OCI-LY1 (cell line): ENCODE data around the gene PYGB.

ENCODE experiments used
- H2AFZ ChIP-seq: fragments of 200-600 bp; sonication (generic), shearing (Covaris generic); 2 replicates; pipeline ENCODE4 v1.6.0; 2014; ENCODE audit warnings: antibody characterized with exemption, mild to moderate bottlenecking, low read length
- H3F3A ChIP-seq: fragments of 200-600 bp; sonication (generic), shearing (Covaris generic); 2 replicates; pipeline ENCODE4 v1.6.0; 2014; ENCODE audit warnings: mild to moderate bottlenecking, antibody characterized with exemption, low read length, moderate library complexity; ENCODE audit not compliant: insufficient read depth
- H3K27ac ChIP-seq: fragments of 200-600 bp; sonication (generic); 2 replicates; pipeline ENCODE4 v1.5.1; 2014; ENCODE audit warnings: low read length, mixed run types, mild to moderate bottlenecking, low read depth; ENCODE audit not compliant: poor library complexity, severe bottlenecking
- H3K27me3 ChIP-seq: fragments of 200-600 bp; sonication (generic); 2 replicates; pipeline ENCODE4 v1.6.0; 2014; ENCODE audit warnings: antibody characterized with exemption, mild to moderate bottlenecking, low read length, moderate library complexity; ENCODE audit not compliant: insufficient read depth
- H3K36me3 ChIP-seq: fragments of 200-600 bp; sonication (generic); 2 replicates; pipeline ENCODE4 v1.6.1; 2014; ENCODE audit warnings: mild to moderate bottlenecking, antibody characterized with exemption, low read length, moderate library complexity, mixed read lengths; ENCODE audit not compliant: insufficient read depth
- H3K4me1 ChIP-seq: fragments of 200-600 bp; sonication (generic); 2 replicates; pipeline ENCODE4 v1.5.1; 2014; ENCODE audit warnings: mild to moderate bottlenecking, low read length, moderate library complexity; ENCODE audit not compliant: insufficient read depth, severe bottlenecking
- H3K4me2 ChIP-seq: fragments of 200-600 bp; sonication (generic), shearing (Covaris generic); 2 replicates; pipeline ENCODE4 v1.6.1; 2014; ENCODE audit warnings: low read length
- H3K4me3 ChIP-seq: fragments of 200-600 bp; sonication (generic); 2 replicates; pipeline ENCODE4 v1.5.1; 2014; ENCODE audit warnings: low read length, low read depth, mild to moderate bottlenecking, mixed read lengths; ENCODE audit not compliant: poor library complexity, severe bottlenecking
- H3K79me2 ChIP-seq: fragments of 200-600 bp; shearing (Covaris generic); 2 replicates; pipeline ENCODE4 v1.6.1; 2016; ENCODE audit warnings: mixed run types, low read length, mixed read lengths; ENCODE audit not compliant: insufficient read depth
- H3K9ac ChIP-seq: fragments of 200-600 bp; sonication (generic), shearing (Covaris generic); 2 replicates; pipeline ENCODE4 v1.6.1; 2014; ENCODE audit warnings: mild to moderate bottlenecking, low read length, mixed read lengths
- H3K9me2 ChIP-seq: fragments of 200-600 bp; sonication (generic), shearing (Covaris generic); 2 replicates; pipeline ENCODE4 v1.6.1; 2014; ENCODE audit warnings: low read depth, mild to moderate bottlenecking, low read length, mixed read lengths
- H3K9me3 ChIP-seq: fragments of 200-600 bp; shearing (Covaris generic); 2 replicates; pipeline ENCODE4 v1.6.1; 2014; ENCODE audit warnings: low read length, mixed read lengths
- H4K20me1 ChIP-seq: fragments of 200-600 bp; sonication (generic), shearing (Covaris generic); 2 replicates; pipeline ENCODE4 v1.6.0; 2016; ENCODE audit warnings: mild to moderate bottlenecking, low read length; ENCODE audit not compliant: insufficient read depth
- EZH2 ChIP-seq: fragments of 200-600 bp; sonication (generic), shearing (Covaris generic); IDR thresholded peaks from 2 replicates; pipeline ENCODE4 v1.8.0; 2017; ENCODE audit warnings: borderline replicate concordance, mixed run types, mild to moderate bottlenecking, antibody characterized with exemption, low read length, moderate library complexity, mixed read lengths
- TF ChIP-seq, protein P1 (sequence below): fragments of 200-600 bp; sonication (generic), shearing (Covaris generic); IDR thresholded peaks from 2 replicates; pipeline ENCODE4 v1.5.1; 2017; ENCODE audit warnings: mild to moderate bottlenecking, antibody characterized with exemption, low read length, moderate library complexity, mixed read lengths

Gene PYGB

DNA sequence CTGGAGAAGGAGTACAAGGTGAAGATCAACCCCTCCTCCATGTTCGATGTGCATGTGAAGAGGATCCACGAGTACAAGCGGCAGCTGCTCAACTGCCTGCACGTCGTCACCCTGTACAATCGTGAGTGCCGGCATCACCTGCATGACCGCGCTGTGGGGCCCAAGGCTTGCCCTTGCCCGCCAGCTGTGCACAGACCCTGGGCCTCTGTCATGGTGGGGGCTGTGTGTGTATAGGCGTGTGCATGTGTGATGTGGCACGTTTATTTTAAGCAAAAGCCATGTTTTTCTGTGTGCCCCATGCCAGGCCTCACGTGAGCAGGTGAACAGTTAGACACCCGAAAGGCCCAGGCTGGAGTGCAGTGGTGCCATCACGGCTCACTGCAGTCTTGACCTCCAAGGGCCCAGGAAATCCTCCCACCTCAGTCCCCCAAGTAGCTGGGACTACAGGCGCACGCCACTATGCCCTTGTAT is 36.3 kb downstream of the PYGB start:
- no peaks in the 10 kb centered on the region for H3F3A ChIP-seq
- H3K36me3 ChIP-seq = peaks cover 66% of the 10 kb centered on the region
- H3K4me1 ChIP-seq = peaks cover 35% of the 10 kb centered on the region

DNA sequence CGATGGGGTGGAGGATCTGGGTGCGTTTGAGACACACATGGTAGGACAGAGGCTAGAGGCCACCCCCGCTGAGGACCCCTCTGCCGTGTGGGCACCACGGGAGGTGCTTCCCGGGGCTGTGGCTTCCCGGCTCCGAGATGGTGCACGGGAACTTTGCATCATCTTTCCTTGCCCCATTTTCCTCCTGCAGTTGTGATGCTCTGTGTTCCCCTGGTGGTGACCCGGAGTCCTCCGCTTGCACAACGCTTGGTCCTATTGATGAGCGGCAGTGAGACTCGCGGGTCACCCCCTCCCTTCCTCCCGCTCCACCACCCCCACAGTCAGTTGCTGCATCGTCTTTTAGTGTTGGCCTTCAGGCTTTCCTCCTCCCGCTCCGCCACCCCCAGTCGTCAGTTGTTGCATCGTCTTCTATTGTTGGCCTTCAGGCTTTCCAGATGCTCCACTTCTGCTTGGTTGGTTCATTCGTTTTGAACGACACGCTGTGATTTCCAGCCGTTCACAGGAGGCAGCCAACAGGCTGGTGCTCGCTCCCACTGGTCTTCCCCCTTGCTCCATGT is 37.3 kb downstream of the PYGB start:
- Histone ChIP-seq H3K4me2 (no peak overlapping the region), H3F3A (no peaks in the 10 kb centered on the region), H4K20me1 (no peaks in the 10 kb centered on the region), H3K9me3 (no peaks in the 10 kb centered on the region), H3K9me2 (no peaks in the 10 kb centered on the region), H3K9ac (no peak overlapping the region), H3K27ac (no peak overlapping the region), H3K36me3 (peaks cover 65% of the 10 kb centered on the region), H3K27me3 (no peaks in the 10 kb centered on the region), H3K79me2 (no peaks in the 10 kb centered on the region), H3K4me1 (peaks cover 25% of the 10 kb centered on the region), H3K4me3 (no peak overlapping the region), H2AFZ (no peak overlapping the region)
- no peak for TF ChIP-seq EZH2
- TF ChIP-seq, protein P1, sequence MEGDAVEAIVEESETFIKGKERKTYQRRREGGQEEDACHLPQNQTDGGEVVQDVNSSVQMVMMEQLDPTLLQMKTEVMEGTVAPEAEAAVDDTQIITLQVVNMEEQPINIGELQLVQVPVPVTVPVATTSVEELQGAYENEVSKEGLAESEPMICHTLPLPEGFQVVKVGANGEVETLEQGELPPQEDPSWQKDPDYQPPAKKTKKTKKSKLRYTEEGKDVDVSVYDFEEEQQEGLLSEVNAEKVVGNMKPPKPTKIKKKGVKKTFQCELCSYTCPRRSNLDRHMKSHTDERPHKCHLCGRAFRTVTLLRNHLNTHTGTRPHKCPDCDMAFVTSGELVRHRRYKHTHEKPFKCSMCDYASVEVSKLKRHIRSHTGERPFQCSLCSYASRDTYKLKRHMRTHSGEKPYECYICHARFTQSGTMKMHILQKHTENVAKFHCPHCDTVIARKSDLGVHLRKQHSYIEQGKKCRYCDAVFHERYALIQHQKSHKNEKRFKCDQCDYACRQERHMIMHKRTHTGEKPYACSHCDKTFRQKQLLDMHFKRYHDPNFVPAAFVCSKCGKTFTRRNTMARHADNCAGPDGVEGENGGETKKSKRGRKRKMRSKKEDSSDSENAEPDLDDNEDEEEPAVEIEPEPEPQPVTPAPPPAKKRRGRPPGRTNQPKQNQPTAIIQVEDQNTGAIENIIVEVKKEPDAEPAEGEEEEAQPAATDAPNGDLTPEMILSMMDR = no peak

More for the DNA sequence above, 36.3 kb downstream of the PYGB start:
- H3K9me3 ChIP-seq = no peaks in the 10 kb centered on the region
- no peak overlapping the region for H2AFZ ChIP-seq
- no peak overlapping the region for H3K9ac ChIP-seq
- no peak overlapping the region for H3K4me2 ChIP-seq
- H4K20me1 ChIP-seq = no peaks in the 10 kb centered on the region
- no peak overlapping the region for H3K27ac ChIP-seq
- no peaks in the 10 kb centered on the region for H3K79me2 ChIP-seq
- H3K4me3 ChIP-seq = no peak overlapping the region
- no peaks in the 10 kb centered on the region for H3K9me2 ChIP-seq
- TF ChIP-seq EZH2 = no peak
- TF ChIP-seq, protein P1 = no peak
- H3K27me3 ChIP-seq = no peaks in the 10 kb centered on the region

DNA sequence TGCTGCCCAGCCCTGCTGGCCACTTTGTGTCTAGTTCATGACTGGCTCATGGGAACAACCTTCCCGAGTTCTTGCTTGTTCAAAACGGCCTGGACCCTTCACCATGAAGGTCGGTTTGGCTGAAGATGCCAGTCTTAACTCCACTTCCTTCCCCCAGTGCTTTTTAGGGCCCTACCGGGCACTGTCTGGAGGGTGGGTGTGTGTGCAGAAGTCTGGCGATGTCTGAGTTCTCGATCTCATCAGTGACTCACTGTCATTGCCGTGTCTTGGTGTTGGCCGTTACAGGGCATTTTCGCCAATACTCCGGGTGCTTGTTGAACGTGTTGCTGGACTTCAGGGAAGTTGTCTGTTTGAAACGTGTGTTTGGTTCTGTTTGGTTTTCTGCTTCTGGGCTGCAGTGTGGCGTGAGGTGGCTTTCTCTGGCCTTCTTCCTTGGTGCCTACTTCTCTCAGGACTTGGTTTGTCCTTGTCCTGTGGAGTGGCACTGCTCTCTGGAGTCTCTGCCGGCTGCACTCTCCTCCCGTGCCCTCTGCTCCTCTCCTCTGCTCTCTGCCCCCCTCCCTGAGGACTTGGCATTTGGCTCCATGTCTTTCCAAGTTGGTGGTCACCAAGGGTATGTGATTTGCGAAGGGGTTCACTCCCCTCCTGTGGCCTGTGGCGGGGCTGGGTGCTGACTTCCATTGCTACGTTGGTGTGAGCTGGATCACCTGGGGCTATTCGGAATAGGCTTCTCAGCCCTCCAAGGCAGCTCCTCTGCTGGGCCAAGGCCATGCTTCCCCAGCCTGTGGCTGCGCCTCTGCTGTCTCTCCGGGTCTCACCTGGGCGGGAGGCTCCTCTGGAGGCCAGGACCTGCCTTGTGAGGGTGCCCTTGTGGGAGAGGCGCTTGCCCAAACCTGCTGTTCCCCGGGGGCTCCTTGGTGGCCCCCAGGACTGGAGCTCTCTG is 38.2 kb downstream of the PYGB start:
- H3K4me3 ChIP-seq = no peak overlapping the region
- no peak overlapping the region for H2AFZ ChIP-seq
- no peaks in the 10 kb centered on the region for H4K20me1 ChIP-seq
- H3K27me3 ChIP-seq = no peaks in the 10 kb centered on the region
- H3K4me2 ChIP-seq = no peak overlapping the region
- H3K9me2 ChIP-seq = no peaks in the 10 kb centered on the region
- TF ChIP-seq, protein P1 = no peak
- no peak for TF ChIP-seq EZH2
- no peak overlapping the region for H3K9ac ChIP-seq
- H3K4me1 ChIP-seq = peaks cover 15% of the 10 kb centered on the region
- H3K79me2 ChIP-seq = no peaks in the 10 kb centered on the region
- H3K9me3 ChIP-seq = no peaks in the 10 kb centered on the region
- H3K27ac ChIP-seq = no peak overlapping the region
- H3F3A ChIP-seq = no peaks in the 10 kb centered on the region
- peaks cover 67% of the 10 kb centered on the region for H3K36me3 ChIP-seq
